GM12878 (cell line): ENCODE data around the gene PI4KA.

Experiments used
- BACH1 ChIP-seq: fragments of 450-650 bp; IDR thresholded peaks from 2 replicates; pipeline ENCODE4 v1.6.1; 2017; ENCODE audit warnings: mild to moderate bottlenecking, borderline replicate concordance
- DPF2 ChIP-seq: fragments of 450-650 bp; IDR thresholded peaks from 2 replicates; pipeline ENCODE4 v1.6.1; 2017; ENCODE audit warnings: mild to moderate bottlenecking
- EP300 ChIP-seq, 2 experiments: fragments of 150-350 bp in 1 of 2; IDR thresholded peaks; 2 replicates each; pipeline ENCODE4 v1.6.1; 2011 to 2012; ENCODE audit warnings: low read depth in 2 of 2, low read length in 2 of 2, borderline replicate concordance in 1 of 2, improper control_type of control experiment in 1 of 2, inconsistent platforms in 1 of 2; ENCODE audit not compliant: control insufficient read depth in 1 of 2
- EZH2 ChIP-seq: IDR thresholded peaks from 2 replicates; pipeline ENCODE4 v1.6.1; 2012; ENCODE audit warnings: low read depth, mild to moderate bottlenecking, control low read depth, inconsistent platforms, low read length, borderline replicate concordance; ENCODE audit not compliant: control insufficient read depth
- KDM1A ChIP-seq: fragments of 200-600 bp; sonication (generic); IDR thresholded peaks from 2 replicates; pipeline ENCODE4 v1.6.1; 2016; ENCODE audit warnings: borderline replicate concordance
- MXI1 ChIP-seq: fragments of 150-350 bp; IDR thresholded peaks from 2 replicates; pipeline ENCODE4 v1.6.1; 2011; ENCODE audit warnings: low read depth, mild to moderate bottlenecking, inconsistent platforms, low read length, improper control_type of control experiment
- POLR2A ChIP-seq: IDR thresholded peaks from 2 replicates; pipeline ENCODE4 v1.6.1; 2011; ENCODE audit warnings: low read depth, mild to moderate bottlenecking, low read length
- RAD51 ChIP-seq: fragments of 450-650 bp; IDR thresholded peaks from 2 replicates; pipeline ENCODE4 v1.6.1; 2016; ENCODE audit warnings: moderate library complexity, mild to moderate bottlenecking, inconsistent platforms
- REST ChIP-seq: IDR thresholded peaks from 2 replicates; pipeline ENCODE4 v1.6.1; 2012; ENCODE audit warnings: mild to moderate bottlenecking, low read depth, low read length
- STAT3 ChIP-seq: IDR thresholded peaks from 2 replicates; pipeline ENCODE4 v1.6.1; 2011; ENCODE audit warnings: low read depth, low read length, improper control_type of control experiment
- WRNIP1 ChIP-seq: IDR thresholded peaks from 2 replicates; pipeline ENCODE4 v1.6.1; 2011; ENCODE audit warnings: low read depth, low read length, improper control_type of control experiment, borderline replicate concordance
- TF ChIP-seq, protein P1 (sequence below), 3 experiments: IDR thresholded peaks in 2 of 3; conservative IDR thresholded peaks in 1 of 3; 2 replicates each; pipeline ENCODE4 v1.5.1; 2011; ENCODE audit warnings: low read depth in 3 of 3, low read length in 3 of 3, mild to moderate bottlenecking in 3 of 3, control low read depth in 2 of 3, moderate library complexity in 2 of 3, inconsistent platforms in 1 of 3, mixed read lengths in 1 of 3; ENCODE audit not compliant: control insufficient read depth in 2 of 3, insufficient read depth in 1 of 3; ENCODE audit errors: extremely low read depth in 1 of 3

- TF ChIP-seq BACH1 (no peak), STAT3 (no peak), POLR2A (no peak), EP300 (IDR thresholded peaks at IDR 0.05; ENCODE audit: borderline replicate concordance in 1 of 2, control insufficient read depth in 1 of 2, low read depth in 2 of 2, low read length in 2 of 2) (no peak), WRNIP1 (no peak), REST (no peak), EZH2 (no peak), RAD51 (no peak), MXI1 (no peak), DPF2 (no peak), KDM1A (no peak)
- TF ChIP-seq, protein P1, sequence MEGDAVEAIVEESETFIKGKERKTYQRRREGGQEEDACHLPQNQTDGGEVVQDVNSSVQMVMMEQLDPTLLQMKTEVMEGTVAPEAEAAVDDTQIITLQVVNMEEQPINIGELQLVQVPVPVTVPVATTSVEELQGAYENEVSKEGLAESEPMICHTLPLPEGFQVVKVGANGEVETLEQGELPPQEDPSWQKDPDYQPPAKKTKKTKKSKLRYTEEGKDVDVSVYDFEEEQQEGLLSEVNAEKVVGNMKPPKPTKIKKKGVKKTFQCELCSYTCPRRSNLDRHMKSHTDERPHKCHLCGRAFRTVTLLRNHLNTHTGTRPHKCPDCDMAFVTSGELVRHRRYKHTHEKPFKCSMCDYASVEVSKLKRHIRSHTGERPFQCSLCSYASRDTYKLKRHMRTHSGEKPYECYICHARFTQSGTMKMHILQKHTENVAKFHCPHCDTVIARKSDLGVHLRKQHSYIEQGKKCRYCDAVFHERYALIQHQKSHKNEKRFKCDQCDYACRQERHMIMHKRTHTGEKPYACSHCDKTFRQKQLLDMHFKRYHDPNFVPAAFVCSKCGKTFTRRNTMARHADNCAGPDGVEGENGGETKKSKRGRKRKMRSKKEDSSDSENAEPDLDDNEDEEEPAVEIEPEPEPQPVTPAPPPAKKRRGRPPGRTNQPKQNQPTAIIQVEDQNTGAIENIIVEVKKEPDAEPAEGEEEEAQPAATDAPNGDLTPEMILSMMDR (IDR thresholded peaks at IDR 0.05 in 2 of 3, conservative IDR thresholded peaks at IDR 0.05 in 1 of 3; ENCODE audit: control insufficient read depth in 2 of 3, extremely low read depth in 1 of 3, insufficient read depth in 1 of 3, low read depth in 3 of 3, low read length in 3 of 3): no peak
Measured at GRCh38 chr22:20748082-20748481, 110.5 kb downstream of the PI4KA start.
